GM12874 (cell line): ENCODE measurements around the gene SLC17A7.

Source experiments
- CTCF ChIP-seq: IDR thresholded peaks from 2 replicates; pipeline ENCODE4 v1.5.1; 2011; ENCODE audit warnings: low read depth, mild to moderate bottlenecking, control low read depth, low read length, moderate library complexity; ENCODE audit not compliant: insufficient read depth

Gene SLC17A7

GRCh38 chr19:49425922-49426592 lies 15.3 kb downstream of the SLC17A7 start:
- TF ChIP-seq CTCF: no peak

- TF ChIP-seq CTCF: no peak
Measured at GRCh38 chr19:49425178-49425577, 16.1 kb downstream of the SLC17A7 start, which contains the start of gene GFY. Gene GFY, plus strand, starts transcription at chr19:49425388. Its CDS starts 1,043 bp downstream, at chr19:49426431.

- TF ChIP-seq CTCF: no peak
Measured at GRCh38 chr19:49423985-49424303, 17.4 kb downstream of the SLC17A7 start.

GRCh38 chr19:49423071-49423984 lies 18.0 kb downstream of the SLC17A7 start, which contains the start of gene PTH2:
Gene PTH2, minus strand, starts transcription at chr19:49423441. Its CDS starts 102 bp downstream, at chr19:49423339.
- no peak for TF ChIP-seq CTCF

GRCh38 chr19:49422407-49423070 lies 18.8 kb downstream of the SLC17A7 start:
- peak; percentile 76 for TF ChIP-seq CTCF

- no peak for TF ChIP-seq CTCF
Measured at GRCh38 chr19:49421878-49422202, 19.5 kb downstream of the SLC17A7 start.
